Uterus (tissue), 2 donors: ENCODE measurements around the gene UBA5.

Experiments
- POLR2A ChIP-seq, 2 donors: fragments of 450-650 bp; IDR thresholded peaks; one replicate each; pipeline ENCODE4 v1.6.1; 2016; ENCODE audit warnings: antibody characterized with exemption in 2 of 2, mild to moderate bottlenecking in 1 of 2, moderate library complexity in 1 of 2
- TF ChIP-seq, protein P1 (sequence below), 4 experiments: fragments of 200-600 bp in 2 of 4; fragments of 450-650 bp in 2 of 4; sonication (generic) in 2 of 4; IDR thresholded peaks; one replicate each; pipeline ENCODE4 v1.5.1; 2016 to 2019; ENCODE audit warnings: antibody characterized with exemption in 4 of 4, mild to moderate bottlenecking in 2 of 4, moderate library complexity in 1 of 4

DNA sequence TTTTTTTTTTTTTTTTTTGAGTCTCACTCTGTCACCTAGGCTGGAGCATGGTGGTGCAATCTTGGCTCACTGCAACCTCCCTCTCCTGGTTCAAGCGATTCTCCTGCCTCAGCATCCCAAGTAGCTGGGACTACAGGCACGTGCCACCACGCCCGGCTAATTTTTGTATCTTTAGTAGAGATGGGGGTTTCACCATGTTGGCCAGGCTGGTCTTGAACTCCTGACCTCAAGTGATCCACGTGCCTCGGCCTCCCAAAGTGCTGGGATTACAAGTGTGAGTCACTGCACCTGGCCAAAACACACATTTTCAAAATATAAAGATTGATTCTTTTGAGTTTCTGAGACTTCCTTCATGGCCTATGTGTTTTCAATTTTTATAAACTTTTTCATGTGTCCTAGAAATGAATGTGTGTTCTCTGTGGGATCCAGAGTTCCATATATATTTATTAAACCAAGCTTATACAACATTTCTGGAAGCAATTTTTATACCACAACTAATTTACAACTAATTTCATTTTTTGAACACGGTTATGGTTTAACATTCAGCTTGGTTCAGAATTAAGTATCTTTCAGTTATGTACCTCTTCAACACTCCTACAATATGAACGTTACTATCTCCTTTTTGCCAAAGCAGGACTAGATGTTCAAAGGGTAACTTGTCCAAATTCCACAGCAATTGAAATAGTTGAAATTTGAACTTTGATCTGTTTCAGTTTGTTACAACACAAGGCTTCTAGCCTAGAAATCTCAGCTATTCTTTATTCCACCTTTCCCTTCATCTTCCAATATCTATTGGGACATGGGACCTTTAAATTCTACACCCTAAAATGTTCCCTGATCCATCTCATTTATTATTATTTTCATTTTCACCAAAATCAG lies 2.0 kb upstream of the UBA5 start:
- no peak for TF ChIP-seq POLR2A (IDR thresholded peaks at IDR 0.05)
- TF ChIP-seq, protein P1, sequence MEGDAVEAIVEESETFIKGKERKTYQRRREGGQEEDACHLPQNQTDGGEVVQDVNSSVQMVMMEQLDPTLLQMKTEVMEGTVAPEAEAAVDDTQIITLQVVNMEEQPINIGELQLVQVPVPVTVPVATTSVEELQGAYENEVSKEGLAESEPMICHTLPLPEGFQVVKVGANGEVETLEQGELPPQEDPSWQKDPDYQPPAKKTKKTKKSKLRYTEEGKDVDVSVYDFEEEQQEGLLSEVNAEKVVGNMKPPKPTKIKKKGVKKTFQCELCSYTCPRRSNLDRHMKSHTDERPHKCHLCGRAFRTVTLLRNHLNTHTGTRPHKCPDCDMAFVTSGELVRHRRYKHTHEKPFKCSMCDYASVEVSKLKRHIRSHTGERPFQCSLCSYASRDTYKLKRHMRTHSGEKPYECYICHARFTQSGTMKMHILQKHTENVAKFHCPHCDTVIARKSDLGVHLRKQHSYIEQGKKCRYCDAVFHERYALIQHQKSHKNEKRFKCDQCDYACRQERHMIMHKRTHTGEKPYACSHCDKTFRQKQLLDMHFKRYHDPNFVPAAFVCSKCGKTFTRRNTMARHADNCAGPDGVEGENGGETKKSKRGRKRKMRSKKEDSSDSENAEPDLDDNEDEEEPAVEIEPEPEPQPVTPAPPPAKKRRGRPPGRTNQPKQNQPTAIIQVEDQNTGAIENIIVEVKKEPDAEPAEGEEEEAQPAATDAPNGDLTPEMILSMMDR (IDR thresholded peaks at IDR 0.05), result no peak
